ENCODE measurements around the gene RNF220.

- TF ChIP-seq CTCF (IDR thresholded peaks at IDR 0.05; ENCODE audit: insufficient read depth, low read depth, low read length) (no peak), EZH2 (IDR thresholded peaks at IDR 0.05; ENCODE audit: insufficient read depth, low read length) (no peak)
These were observed 237.2 kb downstream of the RNF220 start for GRCh38 chr1:44642255-44642654.

Measured in astrocyte (in vitro differentiated cells and primary cell).